ENCODE data around the gene TIMM8A.
"Not testable (repeated sequence)": the region's sequence is repeated elsewhere in the genome, so short reads cannot be mapped to it uniquely, and the experiment has no call there.

The TIMM8A gene

DNA sequence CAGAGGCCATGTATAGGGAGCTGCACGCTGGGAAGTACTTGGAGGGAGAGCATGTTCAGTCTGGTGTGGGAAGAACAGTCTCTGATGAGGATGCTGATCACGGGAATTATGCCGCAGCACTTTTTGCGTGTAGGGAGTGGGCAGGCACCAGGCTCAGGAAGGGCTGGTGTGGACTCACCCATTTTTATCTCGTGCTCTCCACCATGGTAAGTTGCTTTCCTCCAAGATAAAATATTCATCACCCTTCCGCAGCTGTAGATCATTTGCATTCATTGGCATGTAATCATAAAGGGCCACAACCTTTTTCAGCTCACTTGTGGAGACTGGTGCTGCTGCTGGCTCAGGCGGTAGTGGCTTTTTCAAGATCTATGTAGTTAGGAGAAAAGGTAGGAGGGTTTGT, 11.8 kb upstream of the TIMM8A start:
- no peak for DNase-seq

DNA sequence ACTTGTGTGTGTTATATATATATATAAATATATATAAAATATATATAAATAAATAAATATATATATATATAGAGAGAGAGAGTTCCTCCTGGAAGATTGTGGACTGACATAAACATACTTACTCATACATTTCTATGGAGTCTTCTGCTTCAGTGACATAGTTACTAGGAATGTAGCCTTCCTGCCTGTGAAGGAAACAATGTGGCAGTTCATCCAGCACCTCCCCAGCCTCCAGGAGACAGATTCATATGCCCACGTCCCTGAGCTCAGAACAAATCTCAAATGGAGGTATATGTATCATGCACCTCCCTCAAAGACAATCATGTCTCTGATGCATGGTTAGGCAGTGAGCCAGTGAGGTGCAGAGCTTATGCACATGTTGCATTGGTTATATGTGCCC, 11.4 kb upstream of the TIMM8A start:
- peak in 1 of 58 donors; percentile 0 for DNase-seq

DNA sequence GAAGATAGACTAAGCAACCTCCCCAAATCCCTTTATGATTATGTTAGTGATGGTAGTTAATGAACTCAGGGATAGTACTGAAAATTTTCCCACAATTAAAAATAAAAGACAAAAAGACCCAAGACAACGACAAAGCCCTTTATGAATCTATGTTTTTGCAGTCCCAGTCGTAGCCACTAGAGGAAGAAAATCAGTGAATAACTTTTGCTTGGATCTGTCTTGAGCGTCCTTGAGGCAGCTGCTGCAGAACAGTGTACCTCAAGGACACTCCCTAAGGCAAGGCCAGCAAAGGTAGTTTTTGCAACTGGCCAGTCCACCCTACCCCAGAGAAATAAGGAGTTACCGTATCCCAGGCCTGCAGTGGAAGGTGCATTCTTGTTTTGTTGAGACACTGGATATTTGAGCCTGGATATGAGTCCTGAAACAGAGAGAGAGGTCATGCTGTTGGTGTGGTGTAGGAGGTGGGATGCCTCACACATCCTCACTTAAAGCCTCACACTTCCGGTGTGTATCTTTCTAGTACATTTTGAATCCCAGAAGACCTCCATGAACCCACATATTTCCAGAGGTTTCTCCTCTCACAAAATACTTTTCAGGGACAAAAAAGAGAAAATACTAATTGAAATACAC, 8.7 kb upstream of the TIMM8A start:
- no peak for DNase-seq

DNA sequence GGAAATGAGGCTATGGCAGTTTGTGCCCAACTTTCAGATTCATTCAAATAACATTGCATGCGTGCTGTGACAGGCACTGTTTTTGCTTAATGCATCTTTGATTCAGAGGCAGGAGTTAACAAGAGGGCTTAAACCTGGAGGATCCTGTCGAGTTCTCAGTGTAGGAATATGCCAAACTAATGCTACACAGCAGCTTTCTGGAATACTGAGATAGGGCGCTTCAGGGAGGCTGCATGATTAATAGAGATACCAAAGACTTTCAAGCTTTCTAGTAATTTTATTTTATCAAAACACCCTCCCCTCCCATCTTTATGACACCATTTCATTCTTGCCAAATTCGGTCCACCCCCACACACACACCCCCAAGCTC, 636 bp upstream of the TIMM8A start:
- DNase-seq = no peak

DNA sequence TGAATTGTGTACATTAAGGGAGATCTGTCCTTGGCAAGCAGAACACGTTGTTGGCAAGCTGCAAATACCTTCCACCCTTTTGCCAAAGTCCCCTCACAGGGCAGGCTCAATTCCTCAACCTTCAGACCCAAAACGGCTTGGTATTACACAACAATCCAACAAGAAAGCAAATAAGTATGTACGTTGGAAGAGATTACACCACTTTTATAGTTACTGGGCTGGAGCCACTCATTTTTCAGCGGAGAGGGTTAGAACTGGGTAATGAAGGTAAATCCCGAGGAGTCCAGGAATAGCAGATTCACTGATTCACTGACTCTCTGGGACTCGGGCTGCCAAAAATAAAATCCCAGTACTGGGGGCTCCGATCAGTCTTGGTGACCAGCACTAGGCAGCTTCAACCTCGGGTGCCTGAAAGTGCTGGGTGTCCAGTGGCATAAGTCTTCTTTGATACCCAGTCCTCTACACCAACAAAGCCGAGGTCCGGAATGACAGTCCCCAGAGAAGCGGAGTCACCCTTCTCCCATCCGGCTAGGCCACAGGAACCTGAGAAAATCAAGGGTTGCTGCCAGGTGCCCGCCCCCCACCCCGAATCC, 587 bp downstream of the TIMM8A start:
- peak in 10 of 58 donors; percentile 1 to 32 (median 8) for DNase-seq

DNA sequence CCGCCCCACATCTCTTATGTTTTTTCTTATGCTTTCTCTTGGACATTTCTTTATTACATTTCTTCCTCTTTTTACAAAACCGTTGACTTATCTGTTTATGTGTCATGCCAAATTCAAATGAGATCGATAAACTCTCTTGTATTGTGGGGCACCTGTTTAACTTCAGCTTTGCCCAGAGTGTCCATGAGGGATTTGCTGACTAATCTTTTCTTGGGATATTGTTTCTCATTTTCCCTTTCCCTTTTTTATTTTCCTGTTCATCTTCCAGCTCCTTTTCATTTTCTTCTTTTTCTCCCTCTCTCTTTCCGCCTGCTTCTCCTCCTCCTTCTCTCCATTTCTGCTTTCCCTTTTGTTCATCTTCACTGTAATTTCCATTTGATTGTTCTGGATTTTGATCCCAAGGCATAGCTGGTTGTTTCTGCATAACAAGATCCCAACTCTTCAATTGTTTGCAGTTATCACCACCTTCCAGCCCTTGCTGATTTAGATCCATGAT, 10.7 kb downstream of the TIMM8A start:
- DNase-seq = no peak

DNA sequence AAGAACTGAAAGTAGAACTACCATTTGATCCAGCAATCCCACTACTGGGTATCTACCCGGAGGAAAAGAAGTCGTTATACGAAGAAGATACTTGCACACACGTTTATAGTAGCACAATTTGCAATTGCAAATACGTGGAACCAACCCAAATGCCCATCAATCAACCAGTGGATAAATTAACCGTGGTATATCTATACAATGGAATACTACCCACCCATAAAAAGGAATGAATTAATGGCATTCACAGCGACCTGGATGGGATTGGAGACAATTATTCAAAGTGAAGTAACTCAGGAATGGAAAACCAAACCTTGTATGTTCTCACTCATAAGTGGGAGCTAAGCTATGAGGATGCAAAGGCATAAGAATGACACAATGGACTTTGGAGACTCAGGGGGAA, 14.2 kb downstream of the TIMM8A start:
- DNase-seq = not testable (repeated sequence)

DNA sequence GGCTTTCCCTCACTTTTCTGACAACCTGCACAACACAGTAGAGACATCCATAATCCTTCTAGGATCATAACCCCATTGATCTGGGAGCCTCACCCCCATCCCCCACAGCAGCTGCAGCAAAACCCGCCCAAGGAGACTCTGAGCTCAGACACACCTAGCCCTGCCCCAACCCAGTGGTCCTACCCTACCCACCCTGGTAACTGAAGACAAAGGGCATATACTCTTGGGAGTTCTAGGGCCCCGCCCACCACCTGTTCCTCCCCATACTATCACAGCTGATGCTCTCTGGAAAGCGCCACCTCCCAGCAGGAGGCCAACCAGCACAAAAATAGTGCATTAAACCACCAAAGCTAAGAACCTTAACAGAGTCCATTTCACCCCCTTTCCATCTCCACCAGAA, 21.9 kb downstream of the TIMM8A start:
- DNase-seq = not testable (repeated sequence)

DNA sequence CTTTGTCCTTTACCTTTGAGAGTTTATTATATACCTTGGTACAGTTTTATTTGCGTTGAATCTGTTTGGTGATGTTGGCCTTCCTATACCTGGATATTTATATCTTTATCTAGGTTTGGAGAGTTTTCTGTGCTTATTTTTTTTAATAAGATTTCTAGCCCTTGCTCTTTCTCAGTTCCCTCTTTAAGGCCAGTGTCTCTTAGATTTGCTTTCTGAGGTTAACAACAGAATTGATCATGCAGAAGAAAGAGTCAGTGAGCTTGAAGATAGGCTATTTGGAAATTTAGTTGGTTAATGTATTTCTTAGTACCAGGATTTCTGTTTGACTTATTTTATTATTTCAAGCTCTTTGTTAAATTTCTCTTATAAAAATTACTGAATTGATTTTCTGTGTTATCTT, 44.8 kb downstream of the TIMM8A start:
- DNase-seq = no peak
